Measurements from ENCODE around the gene VRK1. TPM values are rescaled to one million over a fixed set of nuclear protein-coding genes. Genes with fewer than 3 reads are reported as not detected.

VRK1 gene
- total RNA-seq, 4 donors from 2014 or later = 13.7 to 17.9 (median 13.8) TPM; not detected in 1

DNA sequence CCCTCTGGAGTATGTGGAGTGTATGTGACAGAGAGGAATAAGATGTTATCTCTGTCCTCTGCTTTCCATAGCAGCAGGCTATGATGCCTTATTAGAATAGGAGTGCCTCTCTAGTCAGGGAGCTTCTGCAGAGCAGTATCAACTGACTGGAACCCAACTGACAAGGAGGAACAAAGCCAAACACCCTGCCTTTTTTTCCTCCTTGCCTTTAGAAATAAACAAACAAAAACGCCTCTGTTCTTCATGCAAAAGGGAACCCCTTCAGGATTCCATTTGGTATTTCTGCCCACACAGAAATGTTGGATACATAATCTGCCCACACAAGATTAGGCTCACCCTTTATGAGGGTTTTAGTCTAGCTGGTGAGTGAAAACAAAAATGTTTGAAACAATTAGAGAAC lies 50.3 kb downstream of the VRK1 start:
- no peaks in the 10 kb centered on the region for H3K9me3 ChIP-seq

DNA sequence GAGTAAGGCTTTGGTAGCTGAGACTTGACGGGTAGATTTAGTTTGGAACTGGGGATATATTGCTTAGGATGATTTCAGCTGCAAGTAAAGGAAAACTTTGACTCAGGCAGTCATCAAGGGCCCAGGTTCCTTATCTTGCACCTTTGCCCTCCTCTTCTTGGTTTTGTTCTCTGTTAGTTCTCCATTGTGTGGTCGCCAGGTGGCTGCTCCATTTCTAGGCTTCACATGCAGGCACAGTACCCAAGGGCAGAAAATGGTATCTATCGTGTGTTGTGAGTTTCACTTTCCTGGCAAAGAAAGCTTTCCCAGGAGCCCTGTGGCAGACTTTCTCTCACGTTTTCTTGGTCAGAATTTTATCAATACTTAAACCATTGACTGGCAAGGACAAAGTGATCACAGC lies 50.8 kb downstream of the VRK1 start:
- Histone ChIP-seq H3K27ac (no peak overlapping the region), H3K4me3 (no peak overlapping the region), H3K4me1 (no peaks in the 10 kb centered on the region), H3K9me3 (no peaks in the 10 kb centered on the region), H3K36me3 (peaks cover 0 to 5% (median 0%) of the 10 kb centered on the region in 4 donors), H3K27me3 (no peaks in the 10 kb centered on the region)
- in situ Hi-C loops (cut with MboI; ENCODE audit: low pct_ligation_motif_present in 1 of 4, low pct_unique_long_range_greater_than_20kb in 1 of 4, low sequenced_read_pairs in 3 of 4) = no loop called here
- TF ChIP-seq, protein P1, sequence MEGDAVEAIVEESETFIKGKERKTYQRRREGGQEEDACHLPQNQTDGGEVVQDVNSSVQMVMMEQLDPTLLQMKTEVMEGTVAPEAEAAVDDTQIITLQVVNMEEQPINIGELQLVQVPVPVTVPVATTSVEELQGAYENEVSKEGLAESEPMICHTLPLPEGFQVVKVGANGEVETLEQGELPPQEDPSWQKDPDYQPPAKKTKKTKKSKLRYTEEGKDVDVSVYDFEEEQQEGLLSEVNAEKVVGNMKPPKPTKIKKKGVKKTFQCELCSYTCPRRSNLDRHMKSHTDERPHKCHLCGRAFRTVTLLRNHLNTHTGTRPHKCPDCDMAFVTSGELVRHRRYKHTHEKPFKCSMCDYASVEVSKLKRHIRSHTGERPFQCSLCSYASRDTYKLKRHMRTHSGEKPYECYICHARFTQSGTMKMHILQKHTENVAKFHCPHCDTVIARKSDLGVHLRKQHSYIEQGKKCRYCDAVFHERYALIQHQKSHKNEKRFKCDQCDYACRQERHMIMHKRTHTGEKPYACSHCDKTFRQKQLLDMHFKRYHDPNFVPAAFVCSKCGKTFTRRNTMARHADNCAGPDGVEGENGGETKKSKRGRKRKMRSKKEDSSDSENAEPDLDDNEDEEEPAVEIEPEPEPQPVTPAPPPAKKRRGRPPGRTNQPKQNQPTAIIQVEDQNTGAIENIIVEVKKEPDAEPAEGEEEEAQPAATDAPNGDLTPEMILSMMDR (IDR thresholded peaks at IDR 0.05) = no peak
- no peak for TF ChIP-seq POLR2A (IDR thresholded peaks at IDR 0.05)
- no peak for TF ChIP-seq EP300 (IDR thresholded peaks at IDR 0.05; ENCODE audit: low read depth)
- no peak for DNase-seq
- intact Hi-C loops (cut with DNase I; ENCODE audit: low total_unique reads) = no loop called here
- WGBS, 2 donors (ENCODE audit: low coverage in 1 of 2) = 81 to 100% methylated on average over 2 to 4 of the region's 4 CpGs

More for the DNA sequence above, 50.3 kb downstream of the VRK1 start:
- Histone ChIP-seq H3K27me3 (no peaks in the 10 kb centered on the region), H3K36me3 (peaks cover 0 to 5% (median 0%) of the 10 kb centered on the region in 4 donors), H3K4me3 (no peak overlapping the region), H3K27ac (no peak overlapping the region), H3K4me1 (no peaks in the 10 kb centered on the region)
- in situ Hi-C loops (cut with MboI; ENCODE audit: low pct_ligation_motif_present in 1 of 4, low pct_unique_long_range_greater_than_20kb in 1 of 4, low sequenced_read_pairs in 3 of 4) (no loop called here), intact Hi-C loops (cut with DNase I; ENCODE audit: low total_unique reads) (no loop called here)
- TF ChIP-seq POLR2A (IDR thresholded peaks at IDR 0.05) (no peak), EP300 (IDR thresholded peaks at IDR 0.05; ENCODE audit: low read depth) (no peak), POLR2AphosphoS5 (IDR thresholded peaks at IDR 0.05) (no peak)
- TF ChIP-seq, protein P1 (IDR thresholded peaks at IDR 0.05) = no peak
- WGBS, 2 donors (ENCODE audit: low coverage in 1 of 2) = 67 to 85% methylated on average over 1 of the region's 1 CpG
- no peak for DNase-seq

DNA sequence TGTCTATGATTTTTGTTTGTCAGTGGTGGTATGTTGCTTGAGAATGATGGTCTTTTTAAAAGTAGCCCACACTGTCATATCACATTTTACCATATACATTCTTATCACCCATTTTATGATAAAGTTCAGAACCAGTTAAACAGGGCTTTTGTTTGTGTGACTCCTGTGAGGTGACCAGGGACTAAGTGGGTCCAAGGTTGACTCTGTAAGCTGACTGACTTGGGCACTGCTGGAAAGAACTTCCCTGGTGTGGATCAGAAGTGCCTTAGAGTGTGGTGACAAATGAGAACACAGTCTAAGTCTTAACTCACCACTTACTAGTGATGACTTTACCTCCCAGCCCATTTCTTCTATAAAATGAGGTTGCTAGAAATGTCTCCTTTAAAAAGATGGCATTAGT lies 52.6 kb downstream of the VRK1 start:
- peaks cover 0 to 5% (median 0%) of the 10 kb centered on the region in 4 donors for H3K36me3 ChIP-seq
- no peaks in the 10 kb centered on the region for H3K27me3 ChIP-seq
- intact Hi-C loops (cut with DNase I; ENCODE audit: low total_unique reads) = no loop called here
- in situ Hi-C loops (cut with MboI; ENCODE audit: low pct_ligation_motif_present in 1 of 4, low pct_unique_long_range_greater_than_20kb in 1 of 4, low sequenced_read_pairs in 3 of 4) = no loop called here
- H3K4me1 ChIP-seq = no peaks in the 10 kb centered on the region
- no peak overlapping the region for H3K27ac ChIP-seq
- DNase-seq = no peak
- H3K9me3 ChIP-seq = no peaks in the 10 kb centered on the region
- H3K4me3 ChIP-seq = no peak overlapping the region
- TF ChIP-seq POLR2A (IDR thresholded peaks at IDR 0.05) (no peak), EP300 (IDR thresholded peaks at IDR 0.05; ENCODE audit: low read depth) (no peak), POLR2AphosphoS5 (IDR thresholded peaks at IDR 0.05) (no peak)
- TF ChIP-seq, protein P1 (IDR thresholded peaks at IDR 0.05) = no peak

DNA sequence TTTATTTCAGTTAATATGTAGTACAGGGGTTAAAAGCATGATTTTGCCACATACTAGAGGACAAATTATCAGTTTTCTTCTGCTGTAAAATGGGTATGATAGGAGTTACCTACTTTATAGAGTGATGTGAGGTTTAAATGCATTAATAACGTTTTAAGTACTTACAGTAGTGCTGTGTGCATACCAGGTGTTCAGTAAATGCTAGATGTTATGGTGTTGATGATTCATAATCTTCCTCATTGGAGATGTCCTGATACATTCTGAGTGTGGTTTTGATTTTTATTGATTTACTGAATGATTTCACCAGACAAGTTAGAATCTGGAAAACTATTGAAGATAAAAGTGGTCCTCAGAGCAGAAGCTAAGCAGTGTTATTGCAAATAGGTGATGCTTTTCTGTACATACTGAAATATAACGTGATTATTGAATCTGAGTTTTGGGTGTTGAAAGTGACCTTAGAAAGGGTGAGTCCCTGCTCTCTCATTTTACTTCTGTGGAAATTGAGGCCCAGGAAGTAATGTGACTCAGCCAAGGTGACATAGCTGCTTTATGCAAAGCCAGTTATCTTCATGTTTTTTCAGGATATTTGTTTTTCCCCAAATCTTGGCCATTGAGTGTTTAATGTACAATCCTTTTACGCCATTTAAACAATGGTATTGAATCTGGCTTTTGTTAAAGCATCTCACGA lies 54.7 kb downstream of the VRK1 start:
- in situ Hi-C loops (cut with MboI; ENCODE audit: low pct_ligation_motif_present in 1 of 4, low pct_unique_long_range_greater_than_20kb in 1 of 4, low sequenced_read_pairs in 3 of 4) = no loop called here
- Histone ChIP-seq H3K9me3 (no peaks in the 10 kb centered on the region), H3K27me3 (no peaks in the 10 kb centered on the region), H3K36me3 (peaks cover 0 to 5% (median 0%) of the 10 kb centered on the region in 4 donors), H3K4me3 (no peak overlapping the region), H3K4me1 (no peaks in the 10 kb centered on the region), H3K27ac (no peak overlapping the region)
- intact Hi-C loops (cut with DNase I; ENCODE audit: low total_unique reads) = no loop called here
- TF ChIP-seq POLR2A (IDR thresholded peaks at IDR 0.05) (no peak), EP300 (IDR thresholded peaks at IDR 0.05; ENCODE audit: low read depth) (no peak), POLR2AphosphoS5 (IDR thresholded peaks at IDR 0.05) (no peak)
- TF ChIP-seq, protein P1 (IDR thresholded peaks at IDR 0.05) = no peak
- no peak for DNase-seq
- 81 to 83% methylated on average over 4 of the region's 4 CpGs for WGBS, 2 donors (ENCODE audit: low coverage in 1 of 2)

Measured in transverse colon (tissue), 4 donors.